GM13977 (cell line): Measurements from ENCODE around the gene FTO.

ENCODE experiments used
- DNase-seq: peaks from one replicate; pipeline ENCODE4 v3.0.0; 2012; ENCODE audit warnings: low spot score
- CTCF ChIP-seq: IDR thresholded peaks from 2 replicates; pipeline ENCODE4 v1.5.1; 2012; ENCODE audit warnings: mild to moderate bottlenecking, control low read depth; ENCODE audit not compliant: insufficient read depth; ENCODE audit errors: extremely low read depth, missing control alignments
- in situ Hi-C: fragments of 300-500 bp; cut with MboI; formaldehyde crosslinking; loops from one replicate; pipeline ENCODE4 v1.12.0; 2022; ENCODE audit warnings: low sequenced_read_pairs, low pct_unique_long_range_greater_than_20kb, mixed read lengths, inconsistent platforms; ENCODE audit not compliant: unreplicated experiment

Gene FTO

GRCh38 chr16:53849585-53849984 lies 145.6 kb downstream of the FTO start:
- in situ Hi-C loops: no loop called here
- TF ChIP-seq CTCF: no peak
- DNase-seq: no peak

GRCh38 chr16:53849994-53850393 lies 146.0 kb downstream of the FTO start:
- no peak for TF ChIP-seq CTCF
- in situ Hi-C loops: no loop called here
- no peak for DNase-seq

DNA sequence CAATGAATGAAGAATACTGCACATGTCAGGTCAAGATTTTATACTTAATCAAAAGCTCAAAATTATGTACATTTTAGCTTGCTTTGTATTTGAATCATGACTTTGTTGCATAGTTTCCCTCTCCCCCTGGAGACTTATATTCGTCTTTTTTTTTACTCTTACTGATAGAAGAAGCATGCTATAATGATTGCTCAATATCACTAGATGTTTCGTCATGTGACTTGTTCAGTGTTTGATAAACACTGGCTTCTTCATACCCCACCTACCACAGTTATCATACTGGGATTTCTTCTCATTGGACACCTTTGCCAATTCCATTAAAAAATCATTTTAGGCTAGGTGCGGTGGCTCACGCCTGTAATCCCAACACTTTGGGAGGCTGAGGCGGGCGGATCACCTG lies 148.7 kb downstream of the FTO start:
- no peak for DNase-seq
- in situ Hi-C loops: no loop called here
- no peak for TF ChIP-seq CTCF

- DNase-seq: no peak
These were observed 151.1 kb downstream of the FTO start for GRCh38 chr16:53855056-53855455.

DNA sequence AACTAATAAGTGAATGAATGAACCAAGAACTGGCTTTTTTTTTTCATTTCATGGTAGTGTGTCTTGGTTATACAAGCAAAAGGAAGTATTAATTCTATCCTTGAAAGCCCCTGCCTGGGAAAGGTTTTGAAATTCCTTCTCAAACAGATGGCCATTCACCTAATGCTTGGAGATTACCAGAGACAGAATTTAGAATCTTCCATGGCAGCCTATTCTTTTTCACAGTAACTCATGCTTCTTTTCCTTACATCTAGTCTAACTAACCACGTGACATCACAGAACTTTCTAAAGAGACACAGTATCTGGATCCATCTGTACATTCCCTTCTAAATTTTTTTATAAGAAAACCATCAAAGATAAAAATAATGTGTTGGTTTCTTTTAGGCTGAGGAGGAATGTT lies 151.6 kb downstream of the FTO start:
- no peak for TF ChIP-seq CTCF
- in situ Hi-C loops: no loop called here
- no peak for DNase-seq

More at GRCh38 chr16:53855056-53855455, 151.1 kb downstream of the FTO start:
- no peak for TF ChIP-seq CTCF
- in situ Hi-C loops: no loop called here

DNA sequence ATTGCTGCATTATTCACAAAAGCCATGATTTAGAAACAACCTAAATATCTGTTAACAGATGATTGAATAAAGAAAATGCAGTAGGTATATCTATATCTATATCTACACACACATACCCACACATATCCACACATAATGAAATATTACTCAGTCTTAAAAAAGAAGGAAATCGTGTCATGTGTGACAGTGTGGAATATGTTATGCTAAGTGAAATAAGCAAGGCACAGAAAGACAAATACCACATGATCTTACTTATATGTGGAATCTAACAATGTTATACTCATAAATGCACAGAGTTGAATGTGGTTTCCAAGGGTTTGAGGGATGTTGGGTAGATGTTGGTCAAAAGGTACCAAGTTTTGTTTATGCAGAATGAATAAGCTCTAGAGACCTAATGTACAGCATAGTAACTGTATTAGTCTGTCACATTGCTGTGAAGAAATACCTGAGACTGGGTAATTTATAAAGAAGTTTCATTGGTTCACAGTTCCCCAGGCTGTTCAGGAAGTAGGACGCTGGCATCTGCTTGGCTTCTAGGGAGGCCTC lies 156.1 kb downstream of the FTO start:
- no peak for DNase-seq
- no peak for TF ChIP-seq CTCF
- in situ Hi-C loops: no loop called here

GRCh38 chr16:53863861-53864260 lies 159.9 kb downstream of the FTO start:
- DNase-seq: no peak
- TF ChIP-seq CTCF: no peak
- in situ Hi-C loops: no loop called here
